GM18507 (cell line): ENCODE data around the gene MTNR1A.
A peak's percentile ranks its signal among the peaks of the same experiment; 100 is the strongest.

Source experiments
- DNase-seq: peaks from one replicate; pipeline ENCODE4 v3.0.0; 2011; ENCODE audit warnings: low read depth; ENCODE audit not compliant: insufficient read length; ENCODE audit errors: extremely low spot score
- FAIRE-seq: peaks from 2 replicates; lab custom pipeline; 2011; peaks lifted over from hg19 to GRCh38; lab: Jason Lieb, UNC

The MTNR1A gene

DNA sequence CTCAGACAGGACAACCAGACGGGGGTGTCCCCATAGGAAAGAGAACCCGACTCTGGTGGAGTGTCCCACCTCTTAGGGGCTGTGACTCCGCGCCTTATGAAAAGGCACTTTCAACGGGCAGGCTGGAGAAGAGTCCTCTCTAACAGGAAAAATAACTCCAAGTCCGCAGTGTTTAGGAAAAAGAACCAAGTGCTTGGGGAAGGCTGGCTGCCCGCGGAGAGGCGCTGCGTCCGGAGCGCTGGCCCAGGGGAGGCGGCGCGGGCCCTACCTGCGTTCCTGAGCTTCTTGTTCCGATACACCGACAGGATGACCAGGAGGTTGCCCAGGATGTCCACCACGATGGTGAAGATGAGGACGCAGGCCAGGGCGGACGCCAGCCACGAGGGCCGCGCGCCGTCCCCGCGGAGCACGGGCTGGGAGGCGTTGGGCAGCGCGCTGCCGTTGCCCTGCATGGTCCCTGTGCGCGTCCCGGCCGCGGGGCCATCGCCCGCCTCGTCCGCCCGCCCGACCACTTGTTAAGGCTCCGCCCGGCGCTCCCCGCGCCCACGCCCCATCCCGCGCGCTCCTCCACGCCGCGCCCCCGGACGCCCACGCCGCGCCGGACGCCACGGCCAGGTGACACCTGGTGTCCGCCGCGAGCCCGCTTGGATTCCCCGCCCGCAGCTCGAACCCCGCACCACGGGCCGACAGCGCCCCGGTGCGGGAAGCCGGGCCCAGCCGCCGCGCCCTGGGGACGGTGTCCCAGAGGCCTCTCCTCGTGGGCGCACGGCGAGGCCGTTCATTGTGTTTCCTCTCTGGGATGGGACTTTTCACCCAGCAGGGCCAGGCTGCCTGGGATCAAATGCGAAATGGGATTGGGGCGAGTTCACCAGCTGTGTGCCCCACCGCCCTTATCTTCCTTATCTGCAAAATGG is at the start of gene MTNR1A:
Gene MTNR1A (minus strand): TSS at position 654 of the 914 bp plus-strand sequence. CDS start 202 bp downstream, at position 452.
- FAIRE-seq: no peak
- DNase-seq: no peak

DNA sequence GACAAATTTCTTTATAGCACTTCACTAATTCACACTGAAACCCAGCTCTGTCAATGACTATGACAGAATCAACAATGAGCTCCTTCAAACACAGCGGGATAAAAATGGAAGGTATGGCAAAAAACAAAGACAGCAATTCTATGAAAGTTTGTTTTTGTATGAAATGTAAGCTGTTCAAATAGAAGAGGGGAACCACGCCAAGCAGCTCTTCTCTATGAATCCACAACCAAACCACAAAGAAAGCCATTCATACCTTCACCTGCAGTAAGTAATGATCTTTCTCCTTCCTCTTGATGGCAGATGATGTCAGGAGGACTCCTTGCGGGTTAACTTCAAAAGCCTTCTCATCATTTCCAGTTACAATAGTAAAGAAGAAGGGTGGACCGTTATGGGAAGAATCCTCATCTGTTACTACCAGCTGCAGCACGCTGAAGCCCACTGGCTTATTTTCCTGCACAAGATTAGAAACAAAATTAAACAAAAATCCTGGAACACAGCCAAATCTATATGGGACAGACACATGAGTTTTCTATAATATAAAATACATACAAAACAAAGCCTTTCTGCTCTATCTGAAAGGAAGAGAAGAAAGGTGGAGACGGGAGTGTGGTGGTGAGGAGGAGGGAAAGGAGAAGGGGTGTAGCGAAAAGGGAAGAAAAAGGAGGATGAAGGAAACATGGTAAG is 48.9 kb upstream of the MTNR1A start:
- no peak for DNase-seq
- FAIRE-seq: no peak

- DNase-seq (no peak), FAIRE-seq (no peak)
Measured at GRCh38 chr4:186602978-186603377, 47.6 kb upstream of the MTNR1A start.

DNA sequence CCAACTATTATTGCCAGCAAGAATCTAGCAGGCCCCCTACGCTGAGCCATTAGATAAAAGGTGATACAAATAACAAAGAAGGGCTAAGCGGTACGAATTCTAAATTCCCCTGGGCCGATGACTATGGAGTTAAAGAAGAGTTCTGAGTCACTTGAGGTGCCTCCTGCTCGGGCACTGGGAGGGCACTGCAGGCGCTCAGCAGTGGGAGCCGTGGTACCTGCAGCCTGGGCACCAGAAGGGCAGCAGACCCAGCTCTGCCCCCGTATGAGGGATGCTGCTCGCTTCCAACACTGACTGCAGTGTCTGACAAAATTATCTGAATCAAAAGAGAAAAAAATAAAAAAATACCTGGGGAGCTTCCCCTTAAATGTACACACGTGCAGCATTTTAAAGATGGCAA is 44.1 kb upstream of the MTNR1A start:
- no peak for DNase-seq
- no peak for FAIRE-seq

GRCh38 chr4:186598686-186599085 is 43.3 kb upstream of the MTNR1A start:
- FAIRE-seq (no peak), DNase-seq (no peak)

DNA sequence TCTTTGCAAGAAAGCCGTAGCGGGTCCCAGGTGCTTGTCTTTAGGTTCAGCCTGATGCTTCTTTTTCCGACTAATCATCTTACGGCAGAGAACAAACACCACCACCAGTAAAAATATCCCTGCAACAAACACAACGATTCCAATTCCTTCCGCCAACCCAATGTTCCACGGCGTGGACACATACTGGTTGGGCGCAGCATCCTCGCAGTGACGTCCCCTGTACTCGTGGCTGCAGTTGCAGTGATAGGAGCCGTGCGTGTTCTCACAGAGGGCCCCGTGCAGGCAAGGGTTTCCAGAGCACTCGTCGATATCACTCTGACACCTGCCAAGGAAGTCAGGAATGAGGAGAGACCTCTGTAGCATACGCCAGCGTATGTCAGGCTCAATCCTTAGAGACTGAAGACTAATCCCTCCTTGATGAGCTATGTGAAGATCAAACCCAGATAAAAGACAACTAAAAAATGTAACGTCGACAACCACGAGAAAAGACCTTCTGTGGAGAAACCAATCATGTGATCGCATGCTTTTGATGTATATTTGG is 41.6 kb upstream of the MTNR1A start:
- DNase-seq: no peak
- FAIRE-seq: no peak

GRCh38 chr4:186596346-186596745 is 41.0 kb upstream of the MTNR1A start:
- FAIRE-seq (no peak), DNase-seq (no peak)

DNA sequence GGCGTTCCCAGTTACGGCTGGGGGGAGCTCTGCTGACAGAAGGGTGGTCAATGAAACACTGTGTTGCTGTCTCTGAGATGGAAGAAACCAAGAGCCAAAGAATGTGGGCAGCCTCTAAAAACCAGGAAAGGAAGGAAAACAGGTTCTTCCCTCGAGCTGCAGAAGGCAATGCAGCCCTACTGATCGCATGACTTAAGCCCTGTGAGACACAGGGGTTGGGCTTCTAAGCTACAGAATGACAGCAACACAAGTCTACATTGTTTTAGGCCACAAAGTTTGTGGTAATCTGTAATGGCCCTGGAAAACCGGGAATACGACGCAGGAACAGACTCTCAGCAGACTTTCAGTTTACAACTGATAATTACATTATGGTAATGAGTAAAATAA is 38.2 kb upstream of the MTNR1A start:
- FAIRE-seq (no peak), DNase-seq (no peak)

GRCh38 chr4:186592966-186593586 is 37.7 kb upstream of the MTNR1A start:
- FAIRE-seq: no peak
- no peak for DNase-seq

DNA sequence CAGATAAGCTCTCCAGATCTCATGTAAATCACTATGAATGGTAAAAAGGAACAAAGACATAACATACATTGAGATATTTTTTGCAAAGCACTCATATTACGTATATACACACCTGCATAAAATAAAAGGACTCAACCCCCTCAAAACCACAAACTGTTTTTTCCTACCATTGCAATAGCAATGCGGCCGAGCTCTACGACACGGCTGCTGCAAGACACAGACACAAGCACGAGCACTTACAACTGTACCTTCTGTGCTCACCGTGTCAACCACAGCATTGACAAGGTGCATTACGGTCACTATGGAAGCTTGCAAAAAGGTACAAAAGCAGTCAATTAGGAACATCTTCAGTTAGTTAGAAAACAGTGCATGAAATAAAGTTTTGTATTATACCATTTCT is 37.1 kb upstream of the MTNR1A start:
- FAIRE-seq (no peak), DNase-seq (no peak)

GRCh38 chr4:186591651-186592050 is 36.3 kb upstream of the MTNR1A start:
- FAIRE-seq (no peak), DNase-seq (no peak)

DNA sequence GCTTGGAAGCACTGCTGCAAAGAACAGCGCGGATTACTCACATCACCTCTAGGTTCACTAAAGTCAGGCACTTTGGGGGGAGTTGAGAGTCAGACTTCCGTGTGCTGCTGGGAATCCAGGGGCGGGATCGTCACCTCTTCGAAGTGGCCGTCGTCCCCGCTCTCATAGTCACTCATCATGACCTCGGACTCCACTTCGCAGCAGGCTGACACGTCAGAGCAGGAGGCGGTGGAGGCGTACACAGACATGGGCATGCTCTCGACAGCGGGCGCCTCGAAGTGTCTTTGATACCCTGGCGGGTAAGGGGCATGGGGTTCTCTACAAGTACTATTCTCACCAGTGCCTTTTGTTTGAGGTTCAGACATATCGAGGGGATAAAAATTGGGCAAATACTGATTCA is 33.1 kb upstream of the MTNR1A start:
- FAIRE-seq: no peak
- no peak for DNase-seq

GRCh38 chr4:186587416-186588018 is 32.1 kb upstream of the MTNR1A start:
- no peak for FAIRE-seq
- peak; percentile 9 for DNase-seq

GRCh38 chr4:186586205-186586604 is 30.8 kb upstream of the MTNR1A start:
- FAIRE-seq (no peak), DNase-seq (no peak)

DNA sequence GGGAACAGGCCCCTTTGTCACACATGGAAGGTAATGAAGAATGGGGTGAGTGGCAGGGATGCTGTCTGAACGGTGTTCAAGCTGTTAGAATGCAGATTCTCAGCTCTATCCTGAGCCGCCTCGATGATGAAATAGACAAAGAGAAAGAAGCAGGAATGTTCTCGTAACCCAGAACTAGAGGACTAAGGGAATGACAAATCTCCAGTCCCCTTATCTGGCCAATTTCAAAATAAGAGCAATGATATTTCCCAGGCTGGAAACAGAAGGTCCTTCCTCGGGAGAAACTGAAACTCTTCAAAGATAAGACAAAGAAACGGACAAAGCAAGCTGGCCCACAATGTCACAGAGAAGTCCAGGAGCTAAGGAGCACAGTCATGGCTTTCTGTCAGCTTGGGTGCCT is 29.5 kb upstream of the MTNR1A start:
- FAIRE-seq: no peak
- no peak for DNase-seq

- DNase-seq (no peak), FAIRE-seq (no peak)
Measured at GRCh38 chr4:186581421-186581820, 26.1 kb upstream of the MTNR1A start.

GRCh38 chr4:186580669-186581068 is 25.3 kb upstream of the MTNR1A start:
- no peak for FAIRE-seq

GRCh38 chr4:186570193-186570996 is 15.0 kb upstream of the MTNR1A start:
- FAIRE-seq (no peak), DNase-seq (no peak)

More at GRCh38 chr4:186580669-186581068, 25.3 kb upstream of the MTNR1A start:
- DNase-seq: no peak
